NCI-H2196 treated with DMSO at 0.1 percent for 48 hours (cell line): Measurements from ENCODE around the gene RPLP1.

Experiments used
- DNase-seq: peaks from one replicate; lab custom pipeline; 2025; ENCODE audit not compliant: unreplicated experiment; lab: John Stamatoyannopoulos, UW

RPLP1 gene

GRCh38 chr15:69468241-69469121, 15.9 kb downstream of the RPLP1 start:
- DNase-seq = peak; percentile 91

GRCh38 chr15:69469467-69470201, 17.0 kb downstream of the RPLP1 start:
- DNase-seq = no peak

GRCh38 chr15:69472046-69472445, 19.4 kb downstream of the RPLP1 start:
- DNase-seq = no peak

- DNase-seq = no peak
These were observed 19.9 kb downstream of the RPLP1 start for GRCh38 chr15:69472562-69472961.

- DNase-seq = no peak
These were observed 21.7 kb downstream of the RPLP1 start for GRCh38 chr15:69474291-69474690.

GRCh38 chr15:69474846-69475455, 22.3 kb downstream of the RPLP1 start:
- no peak for DNase-seq

GRCh38 chr15:69475769-69476358, 23.2 kb downstream of the RPLP1 start:
- peak; percentile 35 for DNase-seq

GRCh38 chr15:69476704-69477473, 24.3 kb downstream of the RPLP1 start:
- no peak for DNase-seq

- DNase-seq = no peak
These were observed 25.7 kb downstream of the RPLP1 start for GRCh38 chr15:69478259-69478781.

GRCh38 chr15:69479081-69479480, 26.5 kb downstream of the RPLP1 start:
- no peak for DNase-seq

GRCh38 chr15:69479971-69480370, 27.4 kb downstream of the RPLP1 start:
- no peak for DNase-seq

GRCh38 chr15:69480932-69481331, 28.3 kb downstream of the RPLP1 start:
- no peak for DNase-seq

- DNase-seq = no peak
These were observed 30.2 kb downstream of the RPLP1 start for GRCh38 chr15:69482686-69483256.

- DNase-seq = no peak
These were observed 32.2 kb downstream of the RPLP1 start for GRCh38 chr15:69484837-69485236.

- DNase-seq = no peak
These were observed 34.0 kb downstream of the RPLP1 start for GRCh38 chr15:69486481-69487110.

GRCh38 chr15:69489073-69489571, 36.5 kb downstream of the RPLP1 start:
- no peak for DNase-seq

GRCh38 chr15:69490356-69491037, 37.9 kb downstream of the RPLP1 start:
- no peak for DNase-seq

GRCh38 chr15:69491038-69491505, 38.5 kb downstream of the RPLP1 start:
- no peak for DNase-seq

GRCh38 chr15:69493406-69493805, 40.8 kb downstream of the RPLP1 start:
- no peak for DNase-seq
